Fibroblast of skin of right quadriceps (primary cell): ENCODE results near the gene TMEM132D.

Source experiments
- DNase-seq: peaks from one replicate; pipeline ENCODE4 v3.0.0-alpha.2; 2013

TMEM132D gene

DNA sequence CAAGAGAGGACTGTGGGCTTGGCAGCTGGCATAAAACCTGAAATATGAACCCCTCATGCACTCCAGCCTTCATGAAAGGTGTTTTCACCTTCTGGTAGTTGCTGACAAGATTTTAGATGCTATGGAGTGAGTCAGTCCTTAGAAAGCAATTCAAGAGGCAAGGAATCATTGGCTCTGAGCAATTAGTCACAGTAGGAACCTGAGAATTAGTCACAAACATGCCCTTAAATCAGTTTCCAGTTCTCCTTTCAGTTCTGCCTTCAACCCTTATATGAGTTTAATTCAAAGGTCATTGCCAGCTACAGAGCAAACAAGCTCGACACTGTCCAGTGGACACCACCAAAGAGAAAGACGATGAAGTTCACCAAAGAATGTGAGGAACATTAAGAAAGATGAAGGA lies 578.3 kb downstream of the TMEM132D start:
- no peak for DNase-seq

GRCh38 chr12:129312048-129312447 lies 591.8 kb downstream of the TMEM132D start:
- no peak for DNase-seq

GRCh38 chr12:129310346-129310745 lies 593.5 kb downstream of the TMEM132D start:
- DNase-seq: no peak

DNA sequence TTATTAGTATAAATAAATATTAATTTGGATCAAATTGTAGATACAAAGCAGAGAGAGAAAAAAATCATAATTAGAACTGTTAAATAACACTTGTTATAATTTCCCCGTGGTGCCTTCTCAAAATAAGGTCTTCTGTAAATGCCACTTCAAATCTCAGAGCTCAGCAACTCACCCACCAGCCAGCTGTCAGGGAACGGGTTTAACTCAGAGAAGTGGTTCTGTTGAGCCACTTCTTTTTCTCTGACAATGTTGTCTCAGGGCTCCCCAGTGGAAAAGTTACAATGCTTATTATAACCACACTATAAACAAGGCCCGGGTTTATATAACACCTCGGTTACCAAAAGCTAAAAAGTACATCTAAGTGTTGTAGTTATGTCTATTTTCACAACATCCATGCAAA lies 598.0 kb downstream of the TMEM132D start:
- DNase-seq: no peak

DNA sequence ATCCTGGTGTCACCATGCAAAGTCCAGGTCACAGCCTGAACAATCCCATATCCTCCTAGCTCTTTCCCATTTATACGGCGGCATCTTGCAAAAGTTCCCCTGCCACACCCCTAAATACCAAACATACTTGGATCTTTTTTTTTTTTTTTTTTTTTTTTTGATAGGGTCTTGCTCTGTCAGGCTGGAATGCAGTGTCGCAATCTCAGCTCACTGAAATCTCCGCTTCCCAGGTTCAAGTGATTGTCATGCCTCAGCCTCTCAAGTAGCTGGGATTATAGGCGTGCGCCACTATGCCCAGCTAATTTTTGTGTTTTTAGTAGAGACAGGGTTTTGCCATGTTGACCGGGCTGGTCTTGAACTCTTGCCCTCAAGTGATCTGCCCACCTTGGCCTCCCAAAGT lies 599.3 kb downstream of the TMEM132D start:
- no peak for DNase-seq

DNA sequence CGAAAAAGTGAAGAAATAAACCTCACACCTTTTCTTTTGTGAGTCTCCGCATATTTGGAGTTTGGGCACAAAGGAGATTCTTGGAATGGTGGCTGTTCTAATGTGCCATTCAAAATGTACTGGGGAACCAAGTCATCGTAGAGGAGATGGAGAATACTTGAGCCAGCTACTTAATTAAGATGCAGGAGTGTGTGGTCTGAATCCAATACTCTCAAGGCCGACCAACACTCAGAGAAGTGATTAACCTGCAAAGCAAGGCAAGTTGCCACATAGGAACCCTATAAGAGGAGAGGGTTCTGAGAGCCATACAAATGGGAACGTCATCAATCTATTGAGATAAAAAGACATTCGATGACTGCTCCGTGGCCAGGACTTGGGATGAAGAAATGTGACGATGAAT lies 603.8 kb downstream of the TMEM132D start:
- DNase-seq: no peak

DNA sequence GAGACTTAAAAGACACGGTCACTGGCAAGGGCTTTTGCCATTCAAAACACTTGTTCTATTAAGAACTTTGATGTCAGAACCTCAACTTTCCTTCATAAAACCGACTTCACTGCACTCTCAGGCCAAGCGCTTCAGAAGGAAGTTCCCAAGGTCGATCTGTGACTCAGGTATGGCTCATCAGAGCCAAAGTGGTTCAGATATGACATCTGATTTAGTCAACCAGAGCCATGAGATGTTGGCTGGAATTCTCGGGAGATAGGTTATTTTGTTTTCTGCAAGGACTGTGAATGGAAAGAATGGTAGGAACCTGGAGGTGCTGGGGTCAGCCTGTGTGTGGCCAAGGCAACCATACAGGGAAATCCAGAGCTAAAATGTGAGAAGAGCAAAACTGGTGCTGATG lies 604.9 kb downstream of the TMEM132D start:
- DNase-seq: no peak

DNA sequence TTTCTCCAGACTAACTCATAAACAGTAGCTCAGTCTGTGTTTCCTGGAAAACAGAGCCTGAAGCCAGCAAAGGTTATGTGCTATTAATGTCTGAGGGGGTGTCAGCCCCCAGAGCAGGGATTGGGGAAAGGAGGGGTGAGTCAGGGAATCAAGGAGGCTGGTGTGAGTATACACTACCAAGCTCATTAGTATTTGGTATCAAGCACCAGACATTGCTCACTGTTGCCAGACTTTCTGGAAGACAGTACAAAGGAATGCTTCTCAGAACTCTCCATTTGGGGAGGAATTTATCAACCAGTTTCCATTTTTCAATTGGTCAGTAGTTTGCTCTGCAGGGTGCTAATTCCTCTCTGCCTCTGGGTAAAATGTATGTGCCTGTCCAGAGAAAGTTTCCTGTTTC lies 607.2 kb downstream of the TMEM132D start:
- DNase-seq: no peak

DNA sequence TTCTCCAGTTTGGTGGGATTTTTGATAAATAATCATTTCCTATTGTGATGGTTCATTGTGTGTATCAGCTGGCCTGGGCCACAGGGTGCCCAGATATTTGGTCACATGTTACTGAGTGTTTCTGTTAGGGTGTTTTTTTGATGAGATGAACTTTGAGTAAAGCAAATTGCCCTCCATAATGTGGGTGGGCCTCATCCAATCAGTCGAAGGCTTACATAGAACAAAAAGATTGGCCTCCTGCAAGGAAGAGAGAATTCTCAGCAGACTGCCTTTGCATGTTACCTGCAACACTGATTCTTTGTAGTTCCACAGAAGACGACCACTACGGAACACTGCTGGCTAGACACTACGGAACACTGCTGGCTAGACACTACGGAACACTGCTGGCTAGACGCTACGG lies 609.0 kb downstream of the TMEM132D start:
- no peak for DNase-seq

DNA sequence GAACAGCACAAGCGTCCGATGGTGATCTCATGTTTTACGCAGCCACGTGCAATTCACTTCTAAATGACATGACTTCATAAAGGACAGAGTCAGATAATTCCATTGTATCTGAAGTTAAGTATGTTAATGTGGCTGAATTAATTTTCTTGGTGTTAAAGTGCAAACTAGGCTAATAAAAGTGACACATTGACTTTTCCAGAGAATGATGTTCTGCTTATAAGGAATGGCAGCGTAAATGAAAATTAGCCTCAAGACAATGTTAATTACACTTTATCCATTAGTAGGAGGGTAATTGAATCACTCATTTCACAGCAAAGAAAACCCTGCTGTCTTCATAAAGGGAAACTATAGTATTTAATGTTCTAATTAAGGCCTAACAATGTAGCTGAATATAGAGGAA lies 624.1 kb downstream of the TMEM132D start:
- DNase-seq: no peak

DNA sequence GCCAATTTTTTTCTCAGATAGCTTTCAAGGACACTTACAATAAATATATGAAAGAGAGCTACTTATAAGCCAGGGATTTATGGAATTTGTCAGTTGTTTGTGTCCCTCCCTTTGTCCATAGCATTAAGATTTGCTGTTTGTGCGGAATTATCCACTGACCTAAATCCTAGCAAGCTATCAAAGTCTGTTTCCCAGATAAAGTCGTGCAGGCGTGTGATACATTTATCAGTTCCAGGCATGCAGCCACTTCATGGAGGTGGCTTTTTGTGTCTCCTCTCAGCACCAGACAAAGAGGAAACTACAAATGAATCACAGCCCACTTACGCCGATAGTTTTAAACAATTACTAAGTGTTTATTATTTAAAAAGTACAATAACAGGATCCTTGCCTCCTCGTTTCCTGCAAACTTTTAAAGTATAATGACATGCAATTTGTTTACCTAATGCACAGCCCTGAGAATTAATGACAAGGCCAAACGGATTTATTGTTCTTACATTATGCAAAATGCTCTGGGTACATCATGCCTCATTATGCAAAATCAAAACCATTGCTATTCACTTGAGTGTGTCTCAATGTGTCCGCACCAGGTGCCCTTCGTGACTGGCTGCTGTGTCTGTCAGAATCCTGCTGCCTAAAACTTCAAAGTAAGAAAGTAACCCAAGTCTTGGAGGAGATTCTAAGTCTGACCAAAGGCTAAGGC lies 627.3 kb downstream of the TMEM132D start:
- no peak for DNase-seq

- DNase-seq: no peak
Measured at GRCh38 chr12:129269756-129270495, 633.9 kb downstream of the TMEM132D start.

GRCh38 chr12:129258781-129259318 lies 645.0 kb downstream of the TMEM132D start:
- DNase-seq: no peak

DNA sequence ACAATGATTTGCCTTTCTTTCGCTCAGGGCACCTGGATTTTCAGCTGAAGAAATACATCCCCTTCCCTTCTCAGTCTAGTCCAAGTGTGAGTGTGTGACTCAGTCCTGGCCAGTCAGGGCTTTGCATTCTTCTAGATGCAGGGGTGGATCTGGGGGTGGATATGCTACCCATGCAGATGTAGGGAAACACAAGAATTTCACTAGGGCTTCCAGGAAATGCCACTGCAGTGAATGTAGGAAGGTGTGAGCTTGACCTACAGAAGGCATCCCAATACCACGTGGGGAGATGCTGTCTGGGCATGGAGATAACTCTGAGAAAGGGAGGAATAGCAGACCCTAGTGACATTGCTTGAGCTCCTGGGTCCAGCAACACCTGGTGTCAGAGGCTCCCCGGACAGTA lies 646.3 kb downstream of the TMEM132D start:
- DNase-seq: no peak

DNA sequence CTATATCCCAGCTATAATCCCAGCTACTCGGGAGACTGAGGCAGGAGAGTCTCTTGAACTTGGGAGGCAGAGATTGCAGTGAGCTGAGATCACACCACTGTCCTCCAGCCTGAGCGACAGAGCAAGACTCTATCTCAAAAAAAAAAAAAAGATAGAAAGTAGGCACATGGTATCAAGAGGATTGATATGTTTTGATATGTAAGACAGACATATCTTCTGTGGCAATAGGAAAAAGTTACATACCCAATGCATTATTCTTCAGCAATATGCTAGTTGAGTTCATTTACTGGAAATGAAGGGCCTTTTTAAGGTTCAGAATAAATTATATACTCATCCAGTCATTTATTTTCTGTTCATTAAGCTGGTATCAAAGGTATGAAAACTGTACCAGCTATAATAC lies 657.2 kb downstream of the TMEM132D start:
- no peak for DNase-seq

GRCh38 chr12:129245769-129246168 lies 658.1 kb downstream of the TMEM132D start:
- no peak for DNase-seq

DNA sequence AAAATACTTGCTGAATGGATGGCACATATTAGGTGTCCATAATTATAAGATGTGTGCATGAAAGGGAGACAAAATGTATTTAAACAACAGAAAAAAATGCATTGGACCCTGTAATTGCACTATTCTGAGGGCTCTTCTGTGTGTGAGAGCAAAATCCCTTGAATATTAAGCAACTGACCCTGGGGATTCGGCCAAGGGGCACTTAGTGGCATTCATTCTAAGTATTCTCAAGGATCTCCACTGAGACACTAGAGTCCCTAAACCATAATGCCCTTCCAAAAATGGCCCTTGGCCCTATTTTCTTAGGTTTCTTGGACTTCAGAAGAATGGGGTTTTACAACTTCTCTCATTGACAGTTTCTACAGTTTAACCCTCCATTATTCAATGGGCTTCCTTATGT lies 662.0 kb downstream of the TMEM132D start:
- no peak for DNase-seq

- DNase-seq: no peak
Measured at GRCh38 chr12:129237881-129238280, 665.9 kb downstream of the TMEM132D start.

DNA sequence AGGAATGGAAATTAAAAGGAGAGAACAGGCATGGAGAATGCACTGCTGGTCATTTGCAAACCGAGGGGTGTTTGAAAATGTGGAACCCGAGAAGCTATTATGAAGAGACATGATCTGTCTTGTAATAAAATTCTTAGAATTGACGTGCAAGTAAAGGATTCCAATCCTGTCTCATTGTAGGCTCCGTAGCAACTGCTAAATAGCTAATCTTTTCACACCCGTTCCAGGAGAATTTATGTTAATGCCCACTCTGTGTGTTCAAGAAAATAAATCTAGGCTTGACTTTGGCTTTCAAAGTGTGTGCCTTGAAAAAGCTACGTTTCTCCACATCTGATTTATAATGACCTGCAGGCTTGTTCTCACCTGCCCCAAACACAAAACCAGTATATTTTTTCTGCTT lies 669.6 kb downstream of the TMEM132D start:
- no peak for DNase-seq

DNA sequence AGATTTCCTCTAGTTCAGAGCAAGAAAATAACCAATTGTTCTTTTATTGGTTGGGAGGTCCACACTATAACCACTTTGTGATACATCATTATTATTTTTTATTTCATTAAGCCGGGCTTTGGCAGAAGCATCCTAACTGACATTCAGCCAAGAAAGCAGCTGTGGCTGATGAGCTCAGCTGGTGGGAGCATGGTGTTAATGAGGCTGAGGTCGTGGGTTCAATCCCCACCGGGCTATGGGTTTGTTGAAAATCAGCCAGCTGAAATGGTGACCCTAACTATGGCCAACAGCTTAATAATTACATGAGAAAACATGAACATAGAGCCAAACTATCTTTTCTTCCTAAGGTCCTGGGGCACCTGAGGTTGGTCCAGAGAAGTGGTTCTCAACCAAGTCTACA lies 672.3 kb downstream of the TMEM132D start:
- no peak for DNase-seq

GRCh38 chr12:129230995-129231394 lies 672.8 kb downstream of the TMEM132D start:
- DNase-seq: no peak

GRCh38 chr12:129226851-129227250 lies 677.0 kb downstream of the TMEM132D start:
- DNase-seq: no peak

GRCh38 chr12:129226005-129226404 lies 677.8 kb downstream of the TMEM132D start:
- no peak for DNase-seq

GRCh38 chr12:129215556-129215955 lies 688.3 kb downstream of the TMEM132D start:
- no peak for DNase-seq

GRCh38 chr12:129213551-129213950 lies 690.3 kb downstream of the TMEM132D start:
- DNase-seq: no peak
